RWPE2 (cell line): Measurements from ENCODE around the gene GABRB1.
A peak's percentile ranks its signal among the peaks of the same experiment; 100 is the strongest.

Experiments
- ATAC-seq: fragments of 200-7000 bp; cut with Tn5 transposase; 3 replicates; pipeline ENCODE4 v1.9.1; 2021; ENCODE audit warnings: low read depth
- DNase-seq: peaks from one replicate; pipeline ENCODE4 v3.0.0-alpha.2; 2020; ENCODE audit warnings: low spot score
- H3K27ac ChIP-seq: fragments of 450-650 bp; 2 replicates; pipeline ENCODE4 v1.5.1; 2017; ENCODE audit warnings: mild to moderate bottlenecking; ENCODE audit not compliant: poor library complexity, severe bottlenecking
- H3K27me3 ChIP-seq: fragments of 250-450 bp; sonication (Bioruptor Pico); 2 replicates; pipeline ENCODE4 v1.5.1; 2021; ENCODE audit warnings: mild to moderate bottlenecking, moderate library complexity; ENCODE audit not compliant: insufficient read depth, poor library complexity, severe bottlenecking
- H3K36me3 ChIP-seq: fragments of 250-450 bp; sonication (Bioruptor Pico); 2 replicates; pipeline ENCODE4 v1.5.1; 2020; ENCODE audit warnings: low read depth, mild to moderate bottlenecking, moderate library complexity
- H3K4me1 ChIP-seq: fragments of 250-450 bp; sonication (Bioruptor Pico); 2 replicates; pipeline ENCODE4 v1.5.1; 2021; ENCODE audit warnings: mild to moderate bottlenecking, moderate library complexity; ENCODE audit not compliant: insufficient read depth, poor library complexity, severe bottlenecking
- H3K4me3 ChIP-seq: fragments of 250-450 bp; sonication (Bioruptor Pico); 2 replicates; pipeline ENCODE4 v1.5.1; 2021; ENCODE audit warnings: mild to moderate bottlenecking, moderate library complexity; ENCODE audit not compliant: severe bottlenecking
- H3K9me3 ChIP-seq: fragments of 250-450 bp; sonication (Bioruptor Pico); 2 replicates; pipeline ENCODE4 v1.5.1; 2021; ENCODE audit warnings: mild to moderate bottlenecking, moderate library complexity; ENCODE audit not compliant: severe bottlenecking
- TF ChIP-seq, protein P1 (sequence below): fragments of 450-650 bp; IDR thresholded peaks from one replicate; pipeline ENCODE4 v1.5.1; 2017; ENCODE audit warnings: mild to moderate bottlenecking, moderate library complexity; ENCODE audit not compliant: poor library complexity, severe bottlenecking

The GABRB1 gene

DNA sequence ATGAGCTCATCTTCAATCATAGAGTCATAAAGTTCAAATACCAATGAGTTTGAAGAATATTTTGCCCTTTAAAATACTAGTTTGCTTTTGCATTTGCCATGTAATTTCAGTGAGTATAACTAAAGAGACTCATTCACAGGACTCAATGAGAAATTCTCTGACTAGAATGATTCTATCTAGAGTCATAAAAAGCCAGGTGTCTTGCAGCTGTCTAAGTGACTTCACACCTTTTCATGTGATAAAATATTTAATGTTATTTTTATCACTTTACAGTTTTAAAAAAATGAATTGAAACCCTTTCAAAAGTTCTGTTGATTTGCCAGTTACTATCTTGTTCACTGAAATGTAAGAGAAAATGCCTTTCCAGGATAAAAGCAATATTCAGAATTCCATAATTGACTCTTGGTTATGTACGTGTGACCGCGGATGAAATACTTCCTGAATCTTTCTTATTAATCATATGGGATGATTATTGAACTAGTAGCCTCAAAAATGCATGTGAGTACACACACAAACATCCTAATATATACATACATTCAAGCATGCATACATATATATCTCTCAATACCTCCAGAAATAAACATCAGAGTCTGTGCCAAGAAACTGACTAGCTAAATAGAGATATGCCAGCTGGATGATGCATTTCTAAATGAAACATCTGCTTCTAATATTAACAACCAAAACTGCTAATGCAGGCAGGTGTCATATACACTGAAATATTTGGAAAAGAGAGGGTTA is 87.0 kb downstream of the GABRB1 start:
- Histone ChIP-seq H3K4me3 (no peak overlapping the region), H3K27me3 (peaks cover 6% of the 10 kb centered on the region), H3K9me3 (no peaks in the 10 kb centered on the region), H3K4me1 (no peaks in the 10 kb centered on the region), H3K36me3 (no peaks in the 10 kb centered on the region), H3K27ac (no peak overlapping the region)
- DNase-seq (no peak), ATAC-seq (no peak)
- TF ChIP-seq, protein P1, sequence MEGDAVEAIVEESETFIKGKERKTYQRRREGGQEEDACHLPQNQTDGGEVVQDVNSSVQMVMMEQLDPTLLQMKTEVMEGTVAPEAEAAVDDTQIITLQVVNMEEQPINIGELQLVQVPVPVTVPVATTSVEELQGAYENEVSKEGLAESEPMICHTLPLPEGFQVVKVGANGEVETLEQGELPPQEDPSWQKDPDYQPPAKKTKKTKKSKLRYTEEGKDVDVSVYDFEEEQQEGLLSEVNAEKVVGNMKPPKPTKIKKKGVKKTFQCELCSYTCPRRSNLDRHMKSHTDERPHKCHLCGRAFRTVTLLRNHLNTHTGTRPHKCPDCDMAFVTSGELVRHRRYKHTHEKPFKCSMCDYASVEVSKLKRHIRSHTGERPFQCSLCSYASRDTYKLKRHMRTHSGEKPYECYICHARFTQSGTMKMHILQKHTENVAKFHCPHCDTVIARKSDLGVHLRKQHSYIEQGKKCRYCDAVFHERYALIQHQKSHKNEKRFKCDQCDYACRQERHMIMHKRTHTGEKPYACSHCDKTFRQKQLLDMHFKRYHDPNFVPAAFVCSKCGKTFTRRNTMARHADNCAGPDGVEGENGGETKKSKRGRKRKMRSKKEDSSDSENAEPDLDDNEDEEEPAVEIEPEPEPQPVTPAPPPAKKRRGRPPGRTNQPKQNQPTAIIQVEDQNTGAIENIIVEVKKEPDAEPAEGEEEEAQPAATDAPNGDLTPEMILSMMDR: no peak

DNA sequence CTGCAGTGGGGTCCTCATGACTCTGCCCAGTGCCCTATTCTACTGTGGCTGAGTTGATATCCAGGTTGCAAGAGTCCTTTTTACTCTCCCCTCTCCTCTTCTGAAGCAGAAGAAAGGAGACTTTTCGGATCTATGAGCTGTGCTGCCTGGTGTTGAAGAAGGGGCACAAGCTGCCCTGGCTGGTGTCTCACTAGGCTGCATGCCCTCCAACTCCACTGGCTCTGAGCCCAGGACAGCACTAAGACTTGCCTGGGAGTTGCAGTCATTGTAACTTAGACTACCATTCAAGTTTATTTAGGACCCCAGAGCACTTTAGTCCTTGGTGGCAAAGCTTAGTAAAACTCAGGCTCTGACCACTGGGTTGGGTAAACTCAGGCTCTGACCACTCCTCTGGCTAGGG is 89.4 kb downstream of the GABRB1 start:
- Histone ChIP-seq H3K27ac (no peak overlapping the region), H3K36me3 (no peaks in the 10 kb centered on the region), H3K27me3 (peaks cover 6% of the 10 kb centered on the region), H3K4me1 (no peaks in the 10 kb centered on the region), H3K9me3 (no peaks in the 10 kb centered on the region), H3K4me3 (no peak overlapping the region)
- ATAC-seq (no peak; the same call in 2 of the 3 replicates), DNase-seq (no peak)
- TF ChIP-seq, protein P1: no peak

DNA sequence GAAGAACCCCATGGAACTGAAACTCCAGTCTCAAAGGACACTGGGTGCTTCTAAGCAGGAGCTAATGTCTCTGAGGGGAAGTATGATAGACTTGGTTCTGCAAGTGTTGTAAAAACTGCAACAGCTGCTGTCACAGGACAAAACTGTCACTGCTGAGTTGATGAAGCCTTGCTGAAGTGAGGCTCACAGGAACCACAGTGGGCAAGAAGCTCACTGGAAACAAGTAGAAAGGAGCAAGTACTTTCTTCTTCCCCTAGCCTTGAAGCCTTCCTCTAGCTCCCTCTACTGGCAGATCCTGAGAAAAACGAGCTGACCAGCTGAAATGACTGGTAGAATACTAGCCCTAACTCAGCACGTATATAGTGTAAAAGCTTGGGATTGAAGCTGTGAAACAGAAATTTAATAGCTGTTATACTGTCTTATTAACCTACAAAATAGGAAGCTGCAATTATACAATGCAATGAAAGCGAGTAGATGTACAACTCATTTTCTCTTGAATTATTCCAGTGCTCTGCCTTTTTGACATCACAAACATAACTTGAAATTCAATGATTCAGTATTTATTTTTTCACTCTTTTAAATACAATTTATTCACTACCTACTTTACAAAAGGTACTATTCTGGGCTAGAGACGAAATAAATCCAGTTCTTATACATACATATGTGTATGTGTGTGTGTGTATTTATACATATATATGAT is 91.4 kb downstream of the GABRB1 start:
- peaks cover 6% of the 10 kb centered on the region for H3K27me3 ChIP-seq
- no peaks in the 10 kb centered on the region for H3K36me3 ChIP-seq
- H3K27ac ChIP-seq: no peak overlapping the region
- no peak overlapping the region for H3K4me3 ChIP-seq
- TF ChIP-seq, protein P1: peak; percentile 91
- ATAC-seq (peak; percentile 73), DNase-seq (no peak)
- H3K9me3 ChIP-seq: no peaks in the 10 kb centered on the region
- no peaks in the 10 kb centered on the region for H3K4me1 ChIP-seq

DNA sequence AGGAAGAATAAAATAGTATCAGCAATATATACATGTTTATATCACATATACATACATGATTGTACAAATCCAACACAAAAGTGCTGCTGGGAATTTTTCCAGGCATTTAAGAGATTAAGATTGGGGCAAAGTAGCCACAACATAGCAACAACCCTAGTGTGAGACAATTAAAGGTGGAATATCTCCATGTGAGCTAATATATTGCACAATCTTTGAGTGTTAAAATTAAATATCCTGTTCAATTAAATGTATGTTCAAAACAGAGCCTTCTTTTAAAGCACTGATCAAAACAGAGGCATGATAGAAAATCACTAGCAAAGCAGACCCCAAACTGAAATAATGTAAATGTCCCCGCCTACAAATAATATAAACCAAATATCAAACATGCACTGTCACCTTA is 97.6 kb downstream of the GABRB1 start:
- Histone ChIP-seq H3K9me3 (no peaks in the 10 kb centered on the region), H3K4me3 (no peak overlapping the region), H3K27ac (no peak overlapping the region), H3K4me1 (no peaks in the 10 kb centered on the region), H3K36me3 (no peaks in the 10 kb centered on the region), H3K27me3 (peaks cover 7% of the 10 kb centered on the region)
- no peak for ATAC-seq
- TF ChIP-seq, protein P1: no peak
- DNase-seq: no peak

DNA sequence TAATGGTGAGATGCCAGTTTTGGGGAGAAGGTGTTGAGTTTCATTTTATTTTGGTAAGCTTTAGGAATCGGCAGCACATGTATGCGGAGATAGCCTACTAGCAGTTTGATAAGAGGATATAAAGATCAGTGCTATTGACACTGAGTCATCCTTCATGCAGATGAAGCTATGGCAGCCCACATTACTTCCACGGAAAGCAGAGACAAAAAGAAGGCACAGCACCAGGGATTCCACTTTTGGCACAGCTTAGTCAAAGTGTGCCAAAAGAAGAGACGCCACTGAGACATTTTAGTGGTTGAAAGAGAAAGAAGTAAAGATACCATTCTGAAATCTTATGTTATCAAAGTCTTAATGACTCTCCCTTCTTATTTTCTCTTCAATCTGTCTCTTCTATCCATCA is 103.8 kb downstream of the GABRB1 start:
- Histone ChIP-seq H3K27ac (no peak overlapping the region), H3K4me1 (no peaks in the 10 kb centered on the region), H3K27me3 (peaks cover 23% of the 10 kb centered on the region), H3K4me3 (no peak overlapping the region), H3K36me3 (no peaks in the 10 kb centered on the region), H3K9me3 (no peaks in the 10 kb centered on the region)
- DNase-seq: no peak
- ATAC-seq: no peak
- TF ChIP-seq, protein P1: no peak
